Epithelial cell of proximal tubule (primary cell): Measurements from ENCODE around the gene KIAA2012. TPM values are rescaled to one million over a fixed set of nuclear protein-coding genes. Genes with fewer than 3 reads are reported as not detected.

Experiments
- DNase-seq: peaks from one replicate; pipeline ENCODE4 v3.0.0-alpha.2; 2011; ENCODE audit warnings: low read depth
- H3K4me3 ChIP-seq: 2 replicates; pipeline ENCODE4 v1.5.1; 2011; ENCODE audit warnings: low read depth, mild to moderate bottlenecking, low read length
- CTCF ChIP-seq: conservative IDR thresholded peaks from 2 replicates; pipeline ENCODE4 v1.5.1; 2012; ENCODE audit warnings: low read depth, mild to moderate bottlenecking, low read length
- total RNA-seq: library from RNA; depleted of rRNA; stranded (reverse); fragments of >200 nt; gene quantifications from 2 replicates; pipeline ENCODE4 v1.2.3, GENCODE V29; 2015

KIAA2012 gene
- total RNA-seq, 1 donor from 2014 or later = not detected

- no peak overlapping the region for H3K4me3 ChIP-seq
- no peak for DNase-seq
- TF ChIP-seq CTCF = no peak
These were observed 36.7 kb downstream of the KIAA2012 start for GRCh38 chr2:202109737-202110184.

GRCh38 chr2:202110491-202110890, 37.4 kb downstream of the KIAA2012 start:
- DNase-seq = no peak
- no peak for TF ChIP-seq CTCF

GRCh38 chr2:202112041-202112440, 39.0 kb downstream of the KIAA2012 start:
- DNase-seq = no peak
- no peak for TF ChIP-seq CTCF
- no peak overlapping the region for H3K4me3 ChIP-seq

More at GRCh38 chr2:202110491-202110890, 37.4 kb downstream of the KIAA2012 start:
- H3K4me3 ChIP-seq = no peak overlapping the region

GRCh38 chr2:202113571-202114142, 40.6 kb downstream of the KIAA2012 start:
- DNase-seq = no peak
- no peak for TF ChIP-seq CTCF
- H3K4me3 ChIP-seq = no peak overlapping the region

- no peak for DNase-seq
- TF ChIP-seq CTCF = no peak
- H3K4me3 ChIP-seq = no peak overlapping the region
These were observed 41.2 kb downstream of the KIAA2012 start for GRCh38 chr2:202114291-202114690.

- TF ChIP-seq CTCF = no peak
- no peak for DNase-seq
- no peak overlapping the region for H3K4me3 ChIP-seq
These were observed 41.7 kb downstream of the KIAA2012 start for GRCh38 chr2:202114795-202115194.

GRCh38 chr2:202115479-202115971, 42.5 kb downstream of the KIAA2012 start:
- no peak overlapping the region for H3K4me3 ChIP-seq
- DNase-seq = no peak
- TF ChIP-seq CTCF = no peak
